Neural cell (in vitro differentiated cells): ENCODE data around the gene CCDC60.

ENCODE experiments used
- CTCF ChIP-seq: fragments of 450-650 bp; IDR thresholded peaks from 2 replicates; pipeline ENCODE4 v1.5.1; 2014; ENCODE audit warnings: antibody characterized with exemption, mild to moderate bottlenecking, moderate library complexity; ENCODE audit not compliant: poor library complexity, severe bottlenecking
- EP300 ChIP-seq: fragments of 450-650 bp; conservative IDR thresholded peaks from 2 replicates; pipeline ENCODE4 v1.6.1; 2014; ENCODE audit warnings: antibody characterized with exemption, mild to moderate bottlenecking, moderate library complexity; ENCODE audit not compliant: poor library complexity, severe bottlenecking

- no peak for TF ChIP-seq CTCF
- TF ChIP-seq EP300 = no peak
Measured at GRCh38 chr12:119373666-119374065, 39.1 kb downstream of the CCDC60 start.
